ENCODE data around the gene RBM22.

DNA sequence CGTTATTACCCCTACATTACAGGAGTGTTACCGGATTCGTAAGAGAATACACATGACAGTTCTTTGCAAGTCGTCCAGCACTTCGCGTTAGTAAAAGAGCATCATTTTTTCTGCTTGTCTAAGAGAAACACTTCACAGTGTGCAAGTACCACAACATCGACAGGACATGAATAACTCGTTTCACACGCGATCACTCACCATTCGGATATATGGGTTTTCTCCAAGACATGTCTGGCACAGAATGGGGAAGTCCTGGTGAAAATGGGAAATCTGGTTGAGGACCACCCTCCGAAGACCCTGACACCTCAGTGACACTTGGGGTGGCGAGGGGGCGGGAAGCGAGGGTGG, 642 bp downstream of the RBM22 start:
- TF ChIP-seq SUZ12 (IDR thresholded peaks at IDR 0.05) (no peak), HDGF (IDR thresholded peaks at IDR 0.05; ENCODE audit: borderline replicate concordance) (no peak), ELF4 (IDR thresholded peaks at IDR 0.05) (no peak), TARDBP (IDR thresholded peaks at IDR 0.05) (no peak), PKNOX1 (IDR thresholded peaks at IDR 0.05) (no peak), ZNF384 (IDR thresholded peaks at IDR 0.05) (no peak), SP1 (IDR thresholded peaks at IDR 0.05) (no peak), NFRKB (IDR thresholded peaks at IDR 0.05) (no peak), LEF1 (IDR thresholded peaks at IDR 0.05; ENCODE audit: borderline replicate concordance) (no peak), FOXM1 (IDR thresholded peaks at IDR 0.05; ENCODE audit: borderline replicate concordance) (no peak), L3MBTL2 (conservative IDR thresholded peaks at IDR 0.05) (no peak), FOXA1 (IDR thresholded peaks at IDR 0.05) (no peak), FOXK2 (IDR thresholded peaks at IDR 0.05) (no peak)

Measured in HEK293T (cell line).